ENCODE measurements around the gene CPD. TPM values are rescaled to one million over a fixed set of nuclear protein-coding genes. Genes with fewer than 3 reads are reported as not detected.
"Not testable (repeated sequence)": the region's sequence is repeated elsewhere in the genome, so short reads cannot be mapped to it uniquely, and the experiment has no call there.

Gene CPD
- total RNA-seq, 1 donor from 2014 or later = 121 TPM

- DNase-seq (ENCODE audit: low spot score) = no peak
Observed at GRCh38 chr17:30427611-30428010, 48.9 kb downstream of the CPD start.

DNA sequence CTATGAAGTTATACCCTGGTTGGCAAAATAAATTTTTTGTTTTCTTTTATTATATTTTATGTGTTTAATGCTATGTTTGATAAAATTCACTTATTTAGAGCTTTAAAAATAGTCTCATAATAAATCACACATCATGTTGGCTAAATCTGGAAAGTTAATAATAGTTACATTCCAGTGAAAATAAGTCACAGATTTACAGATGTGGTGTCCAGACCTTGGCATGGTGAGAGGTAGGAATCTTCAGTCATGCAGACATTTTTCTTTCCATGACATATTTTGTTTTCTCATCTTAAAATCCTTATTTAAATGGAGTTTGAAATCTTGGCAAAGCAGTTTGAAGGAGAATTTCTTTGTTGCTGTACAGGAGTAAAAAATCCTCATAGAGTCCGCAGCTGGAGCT is 50.4 kb downstream of the CPD start:
- peak; percentile 32 for DNase-seq (ENCODE audit: low spot score)

- DNase-seq (ENCODE audit: low spot score) = peak; percentile 9
Observed at GRCh38 chr17:30433514-30433913, 54.8 kb downstream of the CPD start.

GRCh38 chr17:30436729-30437128 is 58.0 kb downstream of the CPD start:
- no peak for DNase-seq (ENCODE audit: low spot score)

DNA sequence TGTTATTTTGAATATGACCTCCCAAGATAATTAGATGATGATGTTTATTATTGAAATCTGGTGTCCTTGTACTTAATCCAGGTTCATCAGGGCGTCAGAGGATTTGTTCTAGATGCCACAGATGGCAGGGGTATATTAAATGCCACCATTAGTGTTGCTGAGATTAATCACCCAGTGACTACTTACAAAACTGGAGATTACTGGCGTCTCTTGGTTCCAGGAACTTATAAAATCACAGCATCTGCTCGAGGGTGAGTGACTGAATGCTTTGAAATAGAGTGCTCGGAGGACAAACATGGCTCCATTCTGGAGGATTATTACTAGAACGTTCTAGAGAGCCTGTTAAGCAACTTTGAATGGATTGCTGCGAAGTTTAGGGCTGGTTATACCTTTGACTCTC is 65.0 kb downstream of the CPD start:
- no peak for DNase-seq (ENCODE audit: low spot score)

- DNase-seq (ENCODE audit: low spot score) = not testable (repeated sequence)
Observed at GRCh38 chr17:30446640-30447039, 67.9 kb downstream of the CPD start.

DNA sequence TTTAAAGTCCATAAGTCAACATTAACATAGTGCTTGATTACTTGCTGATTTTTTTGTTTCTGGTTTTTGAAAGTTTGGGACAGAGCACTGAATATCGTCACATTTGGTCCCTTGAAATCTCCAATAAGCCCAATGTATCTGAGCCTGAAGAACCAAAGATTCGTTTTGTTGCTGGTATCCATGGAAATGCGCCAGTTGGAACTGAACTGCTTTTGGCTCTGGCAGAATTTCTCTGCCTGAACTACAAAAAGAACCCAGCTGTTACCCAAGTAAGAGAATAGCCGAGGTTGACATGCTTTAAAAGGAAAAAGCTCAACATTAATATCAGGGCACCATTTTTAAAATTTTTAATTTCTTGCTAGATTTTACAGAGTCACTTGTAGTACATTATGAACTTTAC is 70.8 kb downstream of the CPD start:
- DNase-seq (ENCODE audit: low spot score) = no peak

DNA sequence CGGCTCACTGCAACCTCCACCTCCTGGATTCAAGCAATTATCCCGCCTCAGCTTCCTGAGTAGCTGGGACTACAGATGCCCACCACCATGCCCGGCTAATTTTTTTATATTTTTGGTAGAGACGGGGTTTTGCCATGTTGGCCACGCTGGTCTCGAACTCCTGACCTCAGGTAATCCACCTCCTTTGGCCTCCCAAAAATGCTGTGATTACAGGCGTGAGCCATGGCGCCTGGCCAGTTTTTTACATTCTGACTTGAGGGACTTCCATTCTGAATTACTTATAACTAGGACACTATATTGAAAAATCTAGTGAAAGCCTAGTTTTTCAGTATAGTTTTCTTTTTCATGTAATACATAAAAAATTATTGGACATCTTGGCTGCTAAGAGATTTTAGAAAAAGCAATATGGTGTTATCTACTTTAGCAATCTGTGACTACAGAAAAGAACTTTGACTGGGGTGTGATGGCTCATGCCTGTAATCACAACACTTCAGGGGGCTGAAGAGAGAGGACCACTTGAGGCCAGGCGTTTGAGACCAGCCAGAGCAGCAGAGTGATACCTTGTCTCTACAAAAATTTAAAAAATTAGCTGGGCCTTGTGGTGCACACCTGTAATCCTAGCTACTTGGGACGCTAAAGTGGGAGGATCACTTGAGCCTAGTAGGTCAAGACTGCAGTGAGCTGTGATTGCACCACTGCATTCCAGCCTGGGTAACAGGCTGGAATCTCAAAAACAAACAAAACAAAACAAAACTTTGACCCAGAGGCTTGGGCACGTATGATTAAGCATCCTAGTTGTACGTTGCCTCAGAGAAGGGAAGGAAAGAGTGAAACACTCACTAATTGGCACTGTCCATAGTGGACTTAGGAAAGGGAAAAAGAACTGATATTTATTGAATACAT is 71.6 kb downstream of the CPD start:
- DNase-seq (ENCODE audit: low spot score) = no peak

- no peak for DNase-seq (ENCODE audit: low spot score)
Observed at GRCh38 chr17:30454635-30455034, 75.9 kb downstream of the CPD start.

GRCh38 chr17:30458371-30458770 is 79.6 kb downstream of the CPD start:
- DNase-seq (ENCODE audit: low spot score) = no peak

- DNase-seq (ENCODE audit: low spot score) = not testable (repeated sequence)
Observed at GRCh38 chr17:30458797-30459413, 80.2 kb downstream of the CPD start.

DNA sequence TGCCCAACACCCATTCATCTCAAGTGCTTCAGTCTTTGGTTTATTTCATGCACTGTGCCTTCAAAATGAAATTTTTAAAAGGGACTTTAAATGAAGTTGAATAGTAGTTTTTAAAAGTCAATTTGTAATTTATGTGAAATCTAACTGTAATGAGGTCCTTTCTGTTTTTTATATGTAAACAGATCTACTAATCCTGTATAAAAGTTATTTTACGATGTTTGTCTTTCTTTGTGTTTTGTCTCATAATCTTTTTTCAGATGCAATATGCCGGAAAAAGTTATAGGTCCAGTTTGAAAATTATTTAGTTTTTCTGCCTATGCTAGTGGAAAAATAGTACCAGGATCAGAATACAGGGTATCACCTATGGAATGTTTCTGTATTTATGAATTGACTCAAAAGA is 89.7 kb downstream of the CPD start:
- no peak for DNase-seq (ENCODE audit: low spot score)

- DNase-seq (ENCODE audit: low spot score) = peak; percentile 71
Observed at GRCh38 chr17:30472238-30472890, 93.6 kb downstream of the CPD start.

DNA sequence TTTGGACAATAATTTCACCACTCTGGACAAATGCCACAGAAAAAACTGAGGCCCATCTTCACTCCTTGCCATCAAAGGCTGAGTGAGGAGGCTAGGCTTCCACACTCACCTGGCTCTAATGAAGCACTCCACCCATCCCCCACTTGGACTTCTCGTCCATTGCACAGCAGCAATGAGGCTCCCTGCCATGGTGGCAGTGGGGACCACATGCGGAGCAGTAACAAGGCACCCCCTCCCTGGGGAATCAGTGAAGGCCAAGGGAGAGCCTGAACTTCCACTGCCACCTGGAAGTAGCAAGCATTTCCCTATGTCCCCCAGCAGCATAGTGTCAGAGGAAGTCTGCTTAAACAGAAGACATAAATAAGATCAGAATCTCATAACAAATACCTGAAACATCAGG is 96.5 kb downstream of the CPD start:
- no peak for DNase-seq (ENCODE audit: low spot score)

DNA sequence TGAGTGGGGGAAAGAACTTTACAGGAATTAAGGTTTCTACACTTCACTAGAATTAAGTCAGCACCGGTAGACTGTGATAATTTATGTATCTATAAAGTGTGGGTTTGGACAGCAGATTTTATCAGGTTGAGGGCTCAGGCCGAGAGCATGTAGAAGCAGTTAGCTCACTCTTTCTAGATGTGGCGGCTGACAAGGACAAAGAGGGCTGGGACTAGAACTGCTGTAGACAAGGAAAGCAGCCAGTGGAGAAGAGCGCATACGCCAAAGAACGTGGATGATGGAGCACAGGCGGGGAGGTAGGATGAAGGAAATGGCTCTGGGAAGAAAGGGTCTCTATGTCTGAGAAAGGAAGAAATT is 98.0 kb downstream of the CPD start:
- no peak for DNase-seq (ENCODE audit: low spot score)

GRCh38 chr17:30477083-30477773 is 98.5 kb downstream of the CPD start, which contains the start of gene GOSR1:
TSS of gene GOSR1 (plus strand) at chr17:30477408. CDS start at chr17:30477434, 26 bp downstream.
- peak; percentile 98 for DNase-seq (ENCODE audit: low spot score)

- no peak for DNase-seq (ENCODE audit: low spot score)
Observed at GRCh38 chr17:30477774-30478115, 99.0 kb downstream of the CPD start.

DNA sequence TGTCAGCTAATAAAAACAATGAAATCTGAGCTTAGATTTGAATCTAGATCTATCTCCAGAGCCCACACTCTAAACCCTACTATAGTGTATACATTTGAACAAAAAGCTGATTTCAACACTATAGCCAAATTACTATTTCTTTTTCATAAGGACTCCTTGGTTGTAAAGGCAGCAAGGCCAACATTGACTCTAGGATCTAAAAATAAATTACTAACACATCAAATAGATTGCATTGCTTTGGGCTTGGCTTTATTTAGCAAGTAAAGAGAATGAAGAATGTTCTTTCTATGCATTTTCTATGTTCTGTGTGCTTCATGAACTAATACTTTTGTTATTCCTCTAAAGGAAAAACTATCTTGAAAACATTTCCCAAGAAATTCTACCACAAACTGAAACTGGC is 103.8 kb downstream of the CPD start:
- DNase-seq (ENCODE audit: low spot score) = no peak

DNA sequence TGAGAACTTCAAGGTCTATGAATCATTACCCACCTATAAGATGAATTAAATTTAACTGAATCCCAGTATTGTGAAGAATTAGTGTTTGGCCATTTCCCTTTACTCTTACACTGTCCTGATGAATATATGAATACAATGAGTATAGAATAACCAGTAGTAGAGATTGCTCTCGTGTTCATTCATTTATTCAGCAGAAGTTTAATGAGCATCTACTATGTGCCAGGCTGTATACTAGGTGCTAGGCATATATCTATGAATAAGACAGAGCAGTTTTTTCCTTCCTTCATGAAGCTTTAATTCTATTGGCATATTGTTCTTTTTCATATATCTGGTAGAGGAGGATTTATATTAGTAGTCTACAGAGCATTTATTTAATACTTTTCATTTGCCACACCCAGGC is 104.4 kb downstream of the CPD start:
- DNase-seq (ENCODE audit: low spot score) = no peak

- no peak for DNase-seq (ENCODE audit: low spot score)
Observed at GRCh38 chr17:30493780-30494179, 115.1 kb downstream of the CPD start.

GRCh38 chr17:30495586-30495985 is 116.9 kb downstream of the CPD start:
- DNase-seq (ENCODE audit: low spot score) = no peak

- DNase-seq (ENCODE audit: low spot score) = no peak
Observed at GRCh38 chr17:30503558-30503957, 124.8 kb downstream of the CPD start.
